C4-2B (cell line): ENCODE results near the gene PKLR.

Experiments used
- CTCF ChIP-seq: fragments of 450-650 bp; conservative IDR thresholded peaks from 2 replicates; pipeline ENCODE4 v1.5.1; 2017; ENCODE audit warnings: mild to moderate bottlenecking
- ZFX ChIP-seq: fragments of 450-650 bp; IDR thresholded peaks from 2 replicates; pipeline ENCODE4 v1.6.1; 2017

- no peak for TF ChIP-seq CTCF
- no peak for TF ChIP-seq ZFX
Measured at GRCh38 chr1:155245163-155245524, 56.1 kb downstream of the PKLR start.
